Subcutaneous abdominal adipose tissue (tissue), 5 donors: Measurements from ENCODE around the gene ZDHHC17.

Experiments used
- H3K27ac ChIP-seq: one replicate; pipeline ENCODE4 v1.7.0; 2013; ENCODE audit warnings: low read depth, mild to moderate bottlenecking, inconsistent platforms, low read length, moderate library complexity
- H3K27me3 ChIP-seq, 5 donors: one replicate each; pipeline ENCODE4 v1.7.0; 2013; ENCODE audit warnings: low read length in 5 of 5, inconsistent platforms in 1 of 5; ENCODE audit not compliant: control insufficient read depth in 5 of 5, insufficient read depth in 4 of 5
- H3K36me3 ChIP-seq, 5 donors: one replicate each; pipeline ENCODE4 v1.7.0; 2013; ENCODE audit warnings: low read length in 5 of 5; ENCODE audit not compliant: control insufficient read depth in 5 of 5, insufficient read depth in 5 of 5
- H3K4me1 ChIP-seq, 5 donors: one replicate each; pipeline ENCODE4 v1.7.0; 2013; ENCODE audit warnings: low read length in 5 of 5, mild to moderate bottlenecking in 3 of 5, moderate library complexity in 1 of 5; ENCODE audit not compliant: control insufficient read depth in 5 of 5, insufficient read depth in 5 of 5
- H3K4me3 ChIP-seq, 5 donors: one replicate each; pipeline ENCODE4 v1.7.0; 2013; ENCODE audit warnings: low read length in 5 of 5, low read depth in 1 of 5
- H3K9ac ChIP-seq, 5 donors: one replicate each; pipeline ENCODE4 v1.7.0; 2013; ENCODE audit warnings: low read length in 5 of 5, mild to moderate bottlenecking in 4 of 5, moderate library complexity in 3 of 5
- H3K9me3 ChIP-seq, 5 donors: one replicate each; pipeline ENCODE4 v1.7.0; 2013; ENCODE audit warnings: low read length in 5 of 5; ENCODE audit not compliant: control insufficient read depth in 5 of 5
- donor health status: healthy.
- donor health status: healthy.
- donor health status: healthy.
- donor health status: healthy.
- donor health status: healthy.

Gene ZDHHC17

GRCh38 chr12:76880519-76881023, 116.7 kb downstream of the ZDHHC17 start:
- H3K9ac ChIP-seq, result no peak overlapping the region
- H3K27me3 ChIP-seq, result no peaks in the 10 kb centered on the region
- H3K27ac ChIP-seq, result no peak overlapping the region
- peaks cover 0 to 13% (median 9%) of the 10 kb centered on the region in 5 donors for H3K9me3 ChIP-seq
- no peaks in the 10 kb centered on the region for H3K36me3 ChIP-seq
- H3K4me1 ChIP-seq, result peaks cover 0 to 25% (median 17%) of the 10 kb centered on the region in 5 donors
- H3K4me3 ChIP-seq, result no peak overlapping the region

GRCh38 chr12:76881142-76881541, 117.2 kb downstream of the ZDHHC17 start:
- Histone ChIP-seq H3K27me3 (no peaks in the 10 kb centered on the region), H3K36me3 (no peaks in the 10 kb centered on the region), H3K27ac (no peak overlapping the region), H3K4me1 (peaks cover 0 to 25% (median 17%) of the 10 kb centered on the region in 5 donors), H3K9me3 (peaks cover 0 to 13% (median 9%) of the 10 kb centered on the region in 5 donors), H3K4me3 (no peak overlapping the region), H3K9ac (no peak overlapping the region)

- Histone ChIP-seq H3K27ac (no peak overlapping the region), H3K9ac (no peak overlapping the region), H3K9me3 (peaks cover 0 to 13% (median 9%) of the 10 kb centered on the region in 5 donors), H3K4me3 (no peak overlapping the region), H3K4me1 (peaks cover 0 to 21% (median 15%) of the 10 kb centered on the region in 5 donors), H3K36me3 (no peaks in the 10 kb centered on the region), H3K27me3 (no peaks in the 10 kb centered on the region)
Measured at GRCh38 chr12:76882367-76882766, 118.5 kb downstream of the ZDHHC17 start.

GRCh38 chr12:76883151-76883550, 119.2 kb downstream of the ZDHHC17 start:
- peaks cover 0 to 13% (median 9%) of the 10 kb centered on the region in 5 donors for H3K9me3 ChIP-seq
- no peak overlapping the region for H3K9ac ChIP-seq
- H3K4me3 ChIP-seq, result peak overlapping the region in 1 of 5 donors; percentile 4
- no peak overlapping the region for H3K27ac ChIP-seq
- peaks cover 0 to 15% (median 10%) of the 10 kb centered on the region in 5 donors for H3K4me1 ChIP-seq
- H3K36me3 ChIP-seq, result no peaks in the 10 kb centered on the region
- H3K27me3 ChIP-seq, result no peaks in the 10 kb centered on the region

- H3K9ac ChIP-seq, result no peak overlapping the region
- no peaks in the 10 kb centered on the region for H3K27me3 ChIP-seq
- H3K36me3 ChIP-seq, result no peaks in the 10 kb centered on the region
- peaks cover 0 to 13% (median 9%) of the 10 kb centered on the region in 5 donors for H3K9me3 ChIP-seq
- H3K27ac ChIP-seq, result no peak overlapping the region
- no peak overlapping the region for H3K4me3 ChIP-seq
- peaks cover 0 to 9% (median 5%) of the 10 kb centered on the region in 5 donors for H3K4me1 ChIP-seq
Measured at GRCh38 chr12:76883811-76884210, 119.9 kb downstream of the ZDHHC17 start.

DNA sequence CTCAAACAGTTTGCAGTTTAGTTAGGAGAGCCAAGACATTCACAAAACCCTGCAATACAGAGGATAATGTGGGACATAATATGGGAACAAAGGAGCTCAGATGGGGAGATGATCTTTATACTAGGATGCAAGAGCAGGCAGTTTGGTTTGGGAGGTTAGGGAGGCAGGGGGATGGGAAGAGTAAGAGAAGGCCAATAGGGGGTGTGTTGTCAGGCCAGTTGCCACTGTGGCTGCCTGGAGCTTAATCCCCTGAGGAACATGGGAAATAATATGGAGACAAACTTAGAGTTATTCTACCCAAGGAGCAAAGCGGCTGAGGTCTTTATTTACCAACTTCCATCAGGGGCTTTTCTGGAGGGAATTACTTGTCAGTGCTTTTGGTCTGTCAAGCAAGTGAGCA, 124.9 kb downstream of the ZDHHC17 start:
- H3K27ac ChIP-seq, result no peak overlapping the region
- peaks cover 0 to 2% (median 0%) of the 10 kb centered on the region in 5 donors for H3K27me3 ChIP-seq
- no peak overlapping the region for H3K9ac ChIP-seq
- H3K9me3 ChIP-seq, result peaks cover 0 to 3% (median under 1%) of the 10 kb centered on the region in 5 donors
- H3K4me1 ChIP-seq, result no peaks in the 10 kb centered on the region
- no peak overlapping the region for H3K4me3 ChIP-seq
- no peaks in the 10 kb centered on the region for H3K36me3 ChIP-seq

GRCh38 chr12:76890151-76891143, 126.5 kb downstream of the ZDHHC17 start:
- Histone ChIP-seq H3K4me3 (no peak overlapping the region), H3K27me3 (peaks cover 0 to 2% (median 0%) of the 10 kb centered on the region in 5 donors), H3K9me3 (peaks cover 0 to 9% (median 0%) of the 10 kb centered on the region in 5 donors), H3K27ac (no peak overlapping the region), H3K4me1 (no peaks in the 10 kb centered on the region), H3K9ac (no peak overlapping the region), H3K36me3 (no peaks in the 10 kb centered on the region)

GRCh38 chr12:76891609-76892008, 127.7 kb downstream of the ZDHHC17 start:
- Histone ChIP-seq H3K36me3 (no peaks in the 10 kb centered on the region), H3K4me1 (no peaks in the 10 kb centered on the region), H3K27ac (no peak overlapping the region), H3K4me3 (no peak overlapping the region), H3K27me3 (peaks cover 0 to 2% (median 0%) of the 10 kb centered on the region in 5 donors), H3K9ac (no peak overlapping the region), H3K9me3 (peaks cover 0 to 9% (median 0%) of the 10 kb centered on the region in 5 donors)

GRCh38 chr12:76895796-76896195, 131.9 kb downstream of the ZDHHC17 start:
- Histone ChIP-seq H3K36me3 (no peaks in the 10 kb centered on the region), H3K9me3 (peaks cover 0 to 9% (median 0%) of the 10 kb centered on the region in 5 donors), H3K27me3 (peaks cover 0 to 2% (median 0%) of the 10 kb centered on the region in 5 donors), H3K9ac (no peak overlapping the region), H3K27ac (no peak overlapping the region), H3K4me3 (no peak overlapping the region), H3K4me1 (peaks cover 2 to 15% (median 10%) of the 10 kb centered on the region in 5 donors)

GRCh38 chr12:76896274-76896673, 132.4 kb downstream of the ZDHHC17 start:
- Histone ChIP-seq H3K4me3 (no peak overlapping the region), H3K27me3 (peaks cover 0 to 2% (median 0%) of the 10 kb centered on the region in 5 donors), H3K9me3 (peaks cover 0 to 9% (median 0%) of the 10 kb centered on the region in 5 donors), H3K4me1 (peaks cover 2 to 16% (median 10%) of the 10 kb centered on the region in 5 donors), H3K36me3 (no peaks in the 10 kb centered on the region), H3K9ac (no peak overlapping the region), H3K27ac (no peak overlapping the region)
